Activated T-cell treated with anti-CD3 and anti-CD28 coated beads for 1 hour (primary cell): Measurements from ENCODE around the gene CAMTA1.

Experiments used
- DNase-seq: peaks from one replicate; pipeline ENCODE4 v3.0.0-alpha.2; 2020; ENCODE audit warnings: low read depth

CAMTA1 gene

DNA sequence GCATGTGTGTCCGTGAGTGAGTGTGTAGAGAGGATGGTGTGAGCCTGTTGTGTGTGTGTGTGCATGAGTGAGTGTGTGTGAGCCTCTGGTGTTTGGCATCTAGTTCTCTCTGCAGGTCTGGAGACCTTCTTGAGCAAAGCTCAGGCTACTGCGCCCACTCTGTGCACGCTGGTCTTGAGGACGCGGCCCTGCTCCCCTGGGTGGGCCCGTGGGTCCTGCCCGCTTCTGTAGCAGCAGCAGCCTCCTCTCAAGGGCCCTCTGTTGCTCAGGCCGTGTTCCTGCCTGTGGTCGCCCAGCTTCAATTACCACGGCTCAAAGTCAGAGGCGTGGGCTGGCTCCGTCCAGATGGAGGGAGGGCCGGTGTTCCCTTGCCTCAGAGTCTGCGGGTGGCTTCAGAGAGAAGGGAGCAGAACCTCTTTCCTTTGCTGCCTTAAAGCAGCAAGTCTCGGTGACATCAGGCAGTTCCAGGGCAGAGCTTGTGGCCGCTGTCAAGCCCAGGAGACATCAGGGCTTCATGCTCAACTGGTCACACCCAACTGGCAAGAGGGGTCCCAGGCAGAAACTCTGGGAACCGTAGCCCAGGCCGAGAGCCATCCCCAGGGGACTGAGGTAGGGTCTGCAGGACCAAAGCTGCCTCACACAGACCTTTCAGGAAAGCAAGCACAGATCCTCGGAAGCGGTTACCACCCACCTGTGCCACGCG, 715.3 kb downstream of the CAMTA1 start:
- no peak for DNase-seq

DNA sequence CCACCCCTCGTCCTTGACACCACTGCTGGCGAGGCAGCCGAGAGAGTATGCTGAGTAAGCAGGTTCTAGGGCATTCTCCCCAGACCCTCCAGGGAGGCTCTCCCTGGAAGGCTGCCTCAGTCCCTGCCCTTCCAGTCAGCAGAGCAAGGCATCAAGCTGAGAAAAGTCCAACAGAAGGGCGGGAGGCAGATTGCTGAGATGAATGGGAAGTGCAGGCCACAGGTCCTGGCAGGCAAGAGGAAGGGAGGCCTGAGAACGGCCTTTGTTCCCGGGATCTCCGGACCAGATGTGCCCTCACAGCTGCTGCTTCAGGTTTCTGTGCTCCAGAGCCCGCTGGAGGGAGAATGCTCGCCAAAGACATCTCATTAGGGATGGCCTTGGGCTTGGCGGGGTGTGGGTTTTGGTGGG, 715.8 kb downstream of the CAMTA1 start:
- DNase-seq: no peak

- DNase-seq: no peak
Measured at GRCh38 chr1:7501723-7502603, 716.7 kb downstream of the CAMTA1 start.

GRCh38 chr1:7503691-7504437, 718.6 kb downstream of the CAMTA1 start:
- DNase-seq: no peak

- DNase-seq: no peak
Measured at GRCh38 chr1:7504438-7504720, 719.1 kb downstream of the CAMTA1 start.

- DNase-seq: no peak
Measured at GRCh38 chr1:7505094-7505770, 720.0 kb downstream of the CAMTA1 start.

GRCh38 chr1:7505771-7506453, 720.7 kb downstream of the CAMTA1 start:
- DNase-seq: no peak

DNA sequence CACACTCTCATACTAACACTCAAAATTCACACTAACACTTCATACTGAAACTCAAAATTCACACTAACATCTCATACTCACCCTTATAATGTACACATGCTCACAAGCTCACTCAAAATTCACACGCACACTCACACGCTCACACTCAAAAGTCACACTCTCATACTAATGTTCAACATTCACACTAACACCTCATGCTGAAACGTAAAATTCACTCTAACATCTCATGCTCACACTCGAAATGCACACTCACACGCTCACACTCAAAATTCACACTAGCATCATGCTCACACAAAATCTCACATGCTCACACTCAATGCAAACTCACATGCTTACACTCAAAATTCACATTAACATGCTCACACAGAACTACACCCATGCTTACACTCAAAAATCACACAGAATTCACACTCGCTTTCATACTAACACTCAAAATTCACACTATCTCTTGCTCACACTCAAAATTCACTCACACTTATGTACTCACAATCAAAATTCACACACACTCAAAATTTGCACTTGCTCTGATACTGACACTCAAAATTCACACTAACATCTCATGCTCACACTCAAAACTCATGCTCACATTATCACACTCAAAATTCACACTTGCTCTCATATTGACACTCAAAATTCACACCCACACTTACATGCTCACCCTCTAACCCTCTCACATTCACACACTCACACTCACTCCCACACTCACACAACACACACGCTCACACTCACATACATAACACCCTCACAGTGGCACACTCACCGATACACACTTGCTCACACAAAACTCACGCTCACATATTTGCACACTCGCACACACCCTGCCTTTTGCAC, 721.4 kb downstream of the CAMTA1 start:
- DNase-seq: no peak

GRCh38 chr1:7507285-7508019, 722.2 kb downstream of the CAMTA1 start:
- DNase-seq: no peak

DNA sequence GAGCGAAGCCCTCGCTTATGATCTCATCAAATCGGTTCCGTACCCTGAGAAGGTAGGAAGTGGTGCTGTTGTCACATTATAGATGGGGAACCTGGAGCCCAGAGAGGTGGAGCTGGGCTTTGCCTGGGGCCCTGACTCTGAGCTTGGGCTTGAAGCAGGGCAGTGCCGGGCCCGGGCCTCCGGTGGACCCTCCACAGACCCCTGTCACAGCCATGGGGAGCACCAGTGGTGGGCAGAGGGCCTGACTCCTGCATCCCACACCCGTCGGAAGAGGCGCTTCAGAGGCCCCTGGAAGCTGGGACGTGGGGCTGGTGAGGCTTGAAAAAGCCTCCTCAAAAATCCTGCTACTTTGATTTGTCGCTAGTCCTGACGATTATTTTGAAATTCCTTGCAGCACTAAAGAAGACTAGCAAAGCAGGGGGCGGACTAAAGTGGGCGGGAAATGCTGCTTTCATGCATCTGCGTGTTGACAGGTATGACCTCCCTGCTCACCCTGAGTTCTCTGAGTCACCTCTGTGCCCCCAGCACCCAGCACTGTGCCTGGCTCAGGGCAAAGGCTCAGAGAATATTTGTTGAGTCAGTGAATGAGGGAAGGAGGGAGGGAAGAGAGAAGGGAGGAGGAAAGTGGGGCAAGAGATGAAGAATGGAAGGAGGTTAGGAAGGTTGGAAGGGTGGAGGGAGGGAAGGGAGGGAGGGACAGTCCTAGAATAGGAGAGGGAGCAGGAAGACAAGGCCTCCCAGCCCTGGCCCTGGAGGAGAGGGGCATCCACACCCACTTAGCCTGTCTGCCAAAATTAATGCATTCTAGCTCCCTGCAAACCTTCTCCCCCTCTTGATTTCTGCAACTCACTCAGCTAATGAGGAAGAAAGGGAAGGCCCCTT, 723.0 kb downstream of the CAMTA1 start:
- no peak for DNase-seq

DNA sequence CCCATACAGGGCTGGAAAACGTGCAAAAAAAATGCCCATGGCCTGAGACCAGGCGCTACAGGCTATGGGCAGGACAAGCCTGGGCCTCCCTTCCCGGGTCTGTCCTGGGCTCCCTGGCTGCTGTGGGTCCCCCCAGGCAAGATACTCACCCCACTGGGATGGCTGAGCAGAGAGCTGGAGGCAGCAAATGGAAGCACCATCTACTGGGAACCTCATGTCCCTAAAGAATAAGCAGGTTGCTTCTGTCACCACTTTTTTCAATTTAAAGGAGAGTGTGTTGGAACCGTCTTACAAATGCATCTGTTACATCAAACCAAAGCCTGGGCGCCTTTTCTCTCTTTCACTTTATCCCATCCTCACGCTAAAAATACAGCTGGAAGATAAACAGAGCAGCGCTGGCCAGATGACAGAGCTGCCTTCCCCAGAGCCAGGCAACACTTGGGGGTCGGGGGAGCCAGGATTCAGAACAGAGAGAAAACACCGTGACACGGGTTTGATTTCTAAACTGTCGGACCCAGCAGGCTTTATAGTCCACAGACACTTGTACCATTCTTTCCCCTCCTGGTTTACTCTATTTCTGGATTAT, 723.8 kb downstream of the CAMTA1 start:
- no peak for DNase-seq

GRCh38 chr1:7509598-7509997, 724.3 kb downstream of the CAMTA1 start:
- no peak for DNase-seq

DNA sequence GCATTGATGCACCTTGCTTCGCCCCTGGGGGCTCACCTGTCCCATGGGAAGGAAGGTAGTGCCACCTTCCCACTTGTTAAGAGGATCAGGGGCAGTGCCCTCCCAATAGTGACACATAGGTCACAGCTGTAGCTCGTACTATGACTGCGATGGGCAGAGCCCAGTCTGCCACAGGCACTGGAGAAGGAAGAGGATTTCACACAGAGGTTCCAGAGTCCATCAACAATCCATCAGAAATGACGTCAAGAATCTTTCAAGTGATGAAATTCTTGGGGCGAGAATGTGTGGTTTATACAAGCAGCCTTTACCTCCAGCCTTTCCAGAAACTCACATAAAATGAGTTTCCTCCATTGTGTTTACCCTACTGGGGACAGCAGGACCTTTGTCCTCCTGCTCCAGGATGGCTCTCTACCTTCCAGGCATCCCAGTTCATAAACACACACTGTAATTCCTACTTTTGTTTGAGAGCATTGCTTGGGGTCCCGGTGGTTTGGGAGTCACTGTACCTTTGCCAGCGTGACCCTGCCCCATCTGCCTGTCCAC, 725.2 kb downstream of the CAMTA1 start:
- DNase-seq: no peak

DNA sequence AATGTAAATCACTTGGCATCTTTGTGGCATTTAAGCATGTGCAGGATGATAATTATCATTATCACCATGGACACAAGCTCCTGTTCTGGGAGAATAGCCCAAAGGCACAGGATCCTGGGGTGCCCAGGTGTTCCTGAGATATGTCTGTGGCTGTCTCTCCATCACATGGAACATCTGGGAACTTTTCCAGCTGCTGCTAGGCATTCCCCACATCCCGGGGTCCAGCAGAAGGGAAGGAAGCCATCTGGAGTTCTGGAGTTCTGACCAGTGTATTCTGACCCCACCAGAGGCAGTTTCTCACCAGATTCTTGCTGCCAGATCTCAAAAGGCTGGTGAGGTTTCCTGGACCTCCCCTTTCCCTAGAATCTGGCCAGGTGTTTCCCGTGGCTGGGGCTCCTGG, 726.1 kb downstream of the CAMTA1 start:
- DNase-seq: no peak

GRCh38 chr1:7513081-7513480, 727.8 kb downstream of the CAMTA1 start:
- no peak for DNase-seq

GRCh38 chr1:7515175-7515574, 729.9 kb downstream of the CAMTA1 start:
- DNase-seq: no peak

GRCh38 chr1:7515904-7516303, 730.6 kb downstream of the CAMTA1 start:
- DNase-seq: no peak

DNA sequence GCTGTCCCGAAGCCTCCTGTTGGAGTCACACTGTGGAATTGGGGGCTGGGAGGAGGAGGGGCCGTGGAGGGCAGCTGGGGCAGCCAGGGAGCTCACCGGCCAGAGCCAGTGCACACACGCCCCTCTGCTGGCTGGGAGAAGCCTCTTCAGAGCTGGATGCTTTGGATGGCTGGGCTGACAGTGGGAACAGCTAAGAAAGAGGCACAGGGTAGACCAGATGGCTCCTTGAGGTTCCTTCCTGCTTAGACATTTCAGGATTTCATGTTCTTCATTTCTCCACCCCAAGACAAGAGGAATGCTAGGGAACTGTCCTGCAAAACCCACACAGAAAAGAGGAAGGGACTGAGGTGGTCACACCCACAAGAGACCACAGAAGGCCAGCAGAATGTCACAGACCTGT, 731.1 kb downstream of the CAMTA1 start:
- DNase-seq: no peak
